Panc1 (cell line): ENCODE results near the gene C19orf44. TPM values are rescaled to one million over a fixed set of nuclear protein-coding genes. Genes with fewer than 3 reads are reported as not detected.

Experiments
- ATAC-seq: fragments of 200-7000 bp; cut with Tn5 transposase; 2 replicates; pipeline ENCODE4 v1.9.1; 2020; ENCODE audit warnings: mild to moderate bottlenecking, moderate library complexity
- BruUV-seq: library from RNA; stranded (reverse); fragments of 400-500 nt; replicated peaks from 2 replicates; lab custom pipeline; 2021; lab: Mats Ljungman, UMichigan
- CTCF ChIA-PET: fragments of 300-600 bp; sonication (Branson Sonifier 250); formaldehyde crosslinking; loops from one replicate; lab custom pipeline; 2022; ENCODE audit warnings: antibody characterized with exemption; lab: Charles Lee
- POLR2A ChIA-PET: fragments of 300-600 bp; sonication (Branson Sonifier 250); formaldehyde crosslinking; loops from one replicate; lab custom pipeline; 2022; ENCODE audit warnings: antibody characterized with exemption; lab: Charles Lee
- DNase-seq: peaks from one replicate; pipeline ENCODE4 v3.0.0-alpha.2; 2010; ENCODE audit warnings: low read depth, low spot score
- H3K27ac ChIP-seq: 2 replicates; pipeline ENCODE4 v1.5.1; 2011; ENCODE audit warnings: mild to moderate bottlenecking, low read length, inconsistent platforms
- H3K27me3 ChIP-seq: fragments of 200-500 bp; sonication (Bioruptor generic); 2 replicates; pipeline ENCODE4 v1.6.0; 2014; ENCODE audit warnings: low read length, inconsistent platforms; ENCODE audit not compliant: control insufficient read depth, insufficient read depth
- H3K36me3 ChIP-seq: fragments of 200-500 bp; sonication (Bioruptor generic); 2 replicates; pipeline ENCODE4 v1.5.1; 2014; ENCODE audit warnings: inconsistent platforms, mild to moderate bottlenecking, low read length, moderate library complexity; ENCODE audit not compliant: control insufficient read depth, insufficient read depth
- H3K4me1 ChIP-seq: 2 replicates; pipeline ENCODE4 v1.5.1; 2011; ENCODE audit warnings: inconsistent platforms, mild to moderate bottlenecking, low read length, moderate library complexity; ENCODE audit not compliant: control insufficient read depth, insufficient read depth
- H3K4me3 ChIP-seq, 2 experiments: 2 replicates each; pipeline ENCODE4 v1.5.1; 2011 to 2012; ENCODE audit warnings: low read depth in 2 of 2, low read length in 2 of 2, mild to moderate bottlenecking in 2 of 2, inconsistent platforms in 1 of 2, moderate library complexity in 1 of 2
- H3K9me3 ChIP-seq: fragments of 200-500 bp; sonication (Bioruptor generic); 2 replicates; pipeline ENCODE4 v1.5.1; 2014; ENCODE audit warnings: low read depth, mild to moderate bottlenecking, inconsistent platforms, low read length, moderate library complexity; ENCODE audit not compliant: control insufficient read depth, insufficient read depth
- POLR2AphosphoS5 ChIP-seq: IDR thresholded peaks from 2 replicates; pipeline ENCODE4 v1.6.1; 2012; ENCODE audit warnings: mild to moderate bottlenecking, low read depth, low read length, moderate library complexity
- REST ChIP-seq, 2 experiments: IDR thresholded peaks; 2 replicates each; pipeline ENCODE4 v1.6.1; 2011 to 2012; ENCODE audit warnings: low read depth in 2 of 2, control low read depth in 1 of 2, low read length in 1 of 2, mild to moderate bottlenecking in 1 of 2, moderate library complexity in 1 of 2; ENCODE audit not compliant: insufficient read depth in 1 of 2
- SIN3A ChIP-seq: IDR thresholded peaks from 2 replicates; pipeline ENCODE4 v1.6.1; 2012; ENCODE audit warnings: low read depth, mild to moderate bottlenecking, low read length, moderate library complexity, borderline replicate concordance; ENCODE audit not compliant: insufficient read depth
- TCF7L2 ChIP-seq: IDR thresholded peaks from 2 replicates; pipeline ENCODE4 v1.6.1; 2011; ENCODE audit warnings: mild to moderate bottlenecking, low read depth, low read length, inconsistent platforms
- in situ Hi-C: cut with HindIII; loops from 2 replicates; pipeline ENCODE4 v1.10.0; 2016; ENCODE audit warnings: low sequenced_read_pairs, low pct_unique_long_range_greater_than_20kb
- intact Hi-C: fragments of 100-400 bp; cut with micrococcal nuclease; formaldehyde crosslinking; loops from one replicate; pipeline ENCODE4 v1.10.0; 2022; ENCODE audit not compliant: unreplicated experiment
- total RNA-seq: library from RNA; stranded (reverse); gene quantifications from one replicate; pipeline ENCODE4 v1.2.1, GENCODE V29; 2021; ENCODE audit not compliant: unreplicated experiment
- TF ChIP-seq, protein P1 (sequence below): fragments of 450-650 bp; IDR thresholded peaks from 2 replicates; pipeline ENCODE4 v1.5.1; 2017; ENCODE audit warnings: mild to moderate bottlenecking

The C19orf44 gene
- total RNA-seq, 1 experiment from 2014 or later, result 4.4 TPM

DNA sequence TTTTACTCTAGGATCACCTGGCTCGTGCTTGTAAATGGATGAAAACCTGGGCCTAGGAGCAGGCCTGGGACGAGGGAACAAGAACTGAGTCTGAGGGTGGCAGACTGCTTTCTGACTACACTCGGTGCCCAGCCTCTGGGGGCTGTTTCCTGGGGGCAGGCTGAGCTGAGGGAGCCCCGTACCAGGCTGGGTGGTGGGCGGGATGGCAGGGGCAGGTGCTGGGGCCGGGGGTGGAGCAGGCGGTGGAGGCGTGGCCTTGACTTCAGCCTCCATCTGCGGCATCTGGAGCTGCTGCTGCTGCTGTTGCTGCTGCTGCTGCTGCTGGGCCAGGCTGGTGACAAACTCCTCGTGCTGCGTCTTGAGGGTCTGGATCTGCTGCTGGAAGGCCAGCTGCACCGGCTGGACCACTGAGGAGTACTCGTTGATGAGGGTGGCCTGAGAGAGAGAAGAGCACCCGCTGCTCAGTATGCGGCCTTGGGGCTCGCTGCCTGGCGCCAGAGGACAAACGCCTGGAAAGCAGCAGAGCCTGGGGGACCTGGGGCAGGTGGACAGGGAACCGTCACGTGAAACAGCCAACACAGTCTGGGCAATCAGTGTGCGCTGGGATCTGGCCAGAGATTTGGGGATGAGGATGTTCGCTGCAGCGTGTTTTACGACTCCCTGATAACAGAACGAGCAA lies 33.4 kb downstream of the C19orf44 start:
- H3K4me1 ChIP-seq, result no peaks in the 10 kb centered on the region
- ATAC-seq (no peak), DNase-seq (no peak)
- H3K27me3 ChIP-seq, result no peaks in the 10 kb centered on the region
- ChIA-PET CTCF (no interaction called here), POLR2A (no interaction called here)
- BruUV-seq, result no TSS peak
- no peaks in the 10 kb centered on the region for H3K9me3 ChIP-seq
- in situ Hi-C loops (no loop called here), intact Hi-C loops (no loop called here)
- no peak overlapping the region for H3K27ac ChIP-seq
- H3K4me3 ChIP-seq, result no peak overlapping the region
- TF ChIP-seq REST (IDR thresholded peaks at IDR 0.05; ENCODE audit: insufficient read depth in 1 of 2, low read depth in 2 of 2, low read length in 1 of 2), result no peak
- TF ChIP-seq, protein P1, sequence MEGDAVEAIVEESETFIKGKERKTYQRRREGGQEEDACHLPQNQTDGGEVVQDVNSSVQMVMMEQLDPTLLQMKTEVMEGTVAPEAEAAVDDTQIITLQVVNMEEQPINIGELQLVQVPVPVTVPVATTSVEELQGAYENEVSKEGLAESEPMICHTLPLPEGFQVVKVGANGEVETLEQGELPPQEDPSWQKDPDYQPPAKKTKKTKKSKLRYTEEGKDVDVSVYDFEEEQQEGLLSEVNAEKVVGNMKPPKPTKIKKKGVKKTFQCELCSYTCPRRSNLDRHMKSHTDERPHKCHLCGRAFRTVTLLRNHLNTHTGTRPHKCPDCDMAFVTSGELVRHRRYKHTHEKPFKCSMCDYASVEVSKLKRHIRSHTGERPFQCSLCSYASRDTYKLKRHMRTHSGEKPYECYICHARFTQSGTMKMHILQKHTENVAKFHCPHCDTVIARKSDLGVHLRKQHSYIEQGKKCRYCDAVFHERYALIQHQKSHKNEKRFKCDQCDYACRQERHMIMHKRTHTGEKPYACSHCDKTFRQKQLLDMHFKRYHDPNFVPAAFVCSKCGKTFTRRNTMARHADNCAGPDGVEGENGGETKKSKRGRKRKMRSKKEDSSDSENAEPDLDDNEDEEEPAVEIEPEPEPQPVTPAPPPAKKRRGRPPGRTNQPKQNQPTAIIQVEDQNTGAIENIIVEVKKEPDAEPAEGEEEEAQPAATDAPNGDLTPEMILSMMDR, result no peak
- H3K36me3 ChIP-seq, result peaks cover 3% of the 10 kb centered on the region; the same call in 1 of the 2 replicates

- CTCF ChIA-PET, result no interaction called here
- DNase-seq (no peak), ATAC-seq (no peak)
- intact Hi-C loops (no loop called here), in situ Hi-C loops (no loop called here)
- Histone ChIP-seq H3K4me3 (no peak overlapping the region), H3K27me3 (no peaks in the 10 kb centered on the region), H3K27ac (no peak overlapping the region), H3K9me3 (no peaks in the 10 kb centered on the region), H3K36me3 (peaks cover 3% of the 10 kb centered on the region; the same call in 1 of the 2 replicates), H3K4me1 (no peaks in the 10 kb centered on the region)
- no TSS peak for BruUV-seq
- POLR2A ChIA-PET, result no interaction called here
- TF ChIP-seq TCF7L2 (no peak), POLR2AphosphoS5 (no peak), SIN3A (no peak), REST (IDR thresholded peaks at IDR 0.05; ENCODE audit: insufficient read depth in 1 of 2, low read depth in 2 of 2, low read length in 1 of 2) (no peak)
- TF ChIP-seq, protein P1, result no peak
Observed at GRCh38 chr19:16530540-16531379, 34.6 kb downstream of the C19orf44 start.
